Mesendoderm (in vitro differentiated cells): Measurements from ENCODE around the gene FOLR1.
A peak's percentile ranks its signal among the peaks of the same experiment; 100 is the strongest.

ENCODE experiments used
- DNase-seq: peaks from one replicate; pipeline ENCODE4 v3.0.0; 2013
- H2AK5ac ChIP-seq: 2 replicates; pipeline ENCODE4 v1.6.1; 2013; ENCODE audit warnings: low read length, inconsistent platforms
- H2BK120ac ChIP-seq: 2 replicates; pipeline ENCODE4 v1.6.1; 2013; ENCODE audit warnings: low read depth, mild to moderate bottlenecking, low read length, moderate library complexity, mixed read lengths
- H2BK15ac ChIP-seq: replicated peaks from 2 replicates; pipeline ENCODE4 v1.6.1; 2013; ENCODE audit warnings: low read depth, mild to moderate bottlenecking, moderate library complexity
- H2BK5ac ChIP-seq: 2 replicates; pipeline ENCODE4 v1.6.1; 2013; ENCODE audit warnings: low read length, inconsistent platforms
- H3K18ac ChIP-seq: 2 replicates; pipeline ENCODE4 v1.6.1; 2013; ENCODE audit warnings: mild to moderate bottlenecking, low read length, mixed read lengths
- H3K23ac ChIP-seq: one replicate; pipeline ENCODE4 v1.6.1; 2013; ENCODE audit warnings: low read length
- H3K27ac ChIP-seq: 2 replicates; pipeline ENCODE4 v1.5.1; 2013; ENCODE audit warnings: low read depth, mild to moderate bottlenecking, inconsistent platforms, low read length, moderate library complexity
- H3K27me3 ChIP-seq: 2 replicates; pipeline ENCODE4 v1.6.1; 2013; ENCODE audit warnings: low read length, control low read depth, mild to moderate bottlenecking, inconsistent platforms; ENCODE audit not compliant: insufficient read depth, poor library complexity
- H3K36me3 ChIP-seq: 2 replicates; pipeline ENCODE4 v1.6.1; 2013; ENCODE audit warnings: low read length, inconsistent platforms; ENCODE audit not compliant: control insufficient read depth, insufficient read depth
- H3K4ac ChIP-seq: one replicate; pipeline ENCODE4 v1.6.1; 2013; ENCODE audit warnings: low read depth, mild to moderate bottlenecking, low read length, moderate library complexity
- H3K4me1 ChIP-seq: 2 replicates; pipeline ENCODE4 v1.6.1; 2013; ENCODE audit warnings: low read depth, low read length, inconsistent platforms; ENCODE audit not compliant: control insufficient read depth
- H3K4me2 ChIP-seq: 2 replicates; pipeline ENCODE4 v1.6.1; 2013; ENCODE audit warnings: low read length
- H3K4me3 ChIP-seq: 2 replicates; pipeline ENCODE4 v1.5.1; 2013; ENCODE audit warnings: mild to moderate bottlenecking, low read length
- H3K56ac ChIP-seq: one replicate; pipeline ENCODE4 v1.6.1; 2013; ENCODE audit warnings: low read length
- H3K79me1 ChIP-seq: 2 replicates; pipeline ENCODE4 v1.6.1; 2013; ENCODE audit warnings: low read length, inconsistent platforms
- H3K79me2 ChIP-seq: 2 replicates; pipeline ENCODE4 v1.6.1; 2013; ENCODE audit warnings: mild to moderate bottlenecking, low read length; ENCODE audit not compliant: control insufficient read depth, insufficient read depth
- H3K9ac ChIP-seq: 2 replicates; pipeline ENCODE4 v1.6.1; 2013; ENCODE audit warnings: low read length, inconsistent platforms
- H4K5ac ChIP-seq: one replicate; pipeline ENCODE4 v1.6.1; 2013; ENCODE audit warnings: low read length
- H4K8ac ChIP-seq: one replicate; pipeline ENCODE4 v1.6.1; 2013; ENCODE audit warnings: low read depth, mild to moderate bottlenecking, control low read depth, low read length, moderate library complexity
- WGBS: extraction: QIAGEN DNeasy Blood & Tissue Kit; methylation state at CpG from one replicate; pipeline ENCODE4 v1.1.7; 2013; ENCODE audit warnings: low lambda C conversion rate, missing lambda C conversion rate; ENCODE audit not compliant: insufficient coverage; ENCODE audit errors: extremely low coverage; 5-methylcytosine and 5-hydroxymethylcytosine counted together

Gene FOLR1

DNA sequence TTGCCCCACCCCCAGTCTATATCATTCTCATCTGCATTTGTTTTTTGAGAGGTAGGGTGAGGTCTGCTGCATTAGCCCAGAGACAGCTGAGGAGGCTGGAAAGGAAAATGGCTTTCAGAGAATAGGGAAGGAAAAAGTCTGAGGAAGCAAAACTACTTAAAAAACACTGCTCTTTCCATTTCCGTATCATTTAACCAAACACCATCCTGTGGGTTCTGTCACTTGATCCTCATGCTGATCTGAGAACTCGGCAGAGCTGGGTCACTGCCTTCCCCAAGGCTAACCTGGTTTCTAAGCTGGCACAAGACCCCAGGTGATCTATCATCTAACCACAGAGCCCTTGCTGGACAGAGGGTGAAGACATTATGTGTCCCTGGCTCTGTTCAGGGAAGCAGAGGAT is 25.9 kb downstream of the FOLR1 start:
- Histone ChIP-seq H3K23ac (no peak overlapping the region), H2AK5ac (no peak overlapping the region)
- WGBS, result no CpG with 5 or more reads among the region's 2 CpGs

DNA sequence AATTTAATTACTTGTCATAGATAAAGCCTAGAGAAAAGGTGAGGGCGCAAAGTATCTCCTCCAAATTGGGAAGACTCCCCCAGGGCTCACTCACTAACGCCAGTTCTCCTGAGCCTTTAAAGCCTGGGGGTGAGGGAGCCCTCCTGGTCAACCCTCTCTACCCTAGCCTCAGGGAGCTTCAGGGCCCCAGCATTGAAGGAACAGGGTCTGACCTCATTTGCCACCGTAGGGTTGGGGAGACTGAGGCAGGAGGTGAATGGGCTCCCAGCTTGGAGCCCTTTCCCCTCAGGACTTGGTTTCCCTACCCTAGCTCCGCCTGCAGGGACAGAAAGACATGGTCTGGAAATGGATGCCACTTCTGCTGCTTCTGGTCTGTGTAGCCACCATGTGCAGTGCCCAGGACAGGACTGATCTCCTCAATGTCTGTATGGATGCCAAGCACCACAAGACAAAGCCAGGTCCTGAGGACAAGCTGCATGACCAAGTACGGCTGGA is 26.4 kb downstream of the FOLR1 start:
- H3K4me3 ChIP-seq, result no peak overlapping the region
- no peaks in the 10 kb centered on the region for H3K27me3 ChIP-seq
- no peak overlapping the region for H3K4me2 ChIP-seq
- no peaks in the 10 kb centered on the region for H3K79me1 ChIP-seq
- H4K8ac ChIP-seq, result no peak overlapping the region
- DNase-seq, result no peak
- H2AK5ac ChIP-seq, result no peak overlapping the region
- H3K79me2 ChIP-seq, result no peaks in the 10 kb centered on the region
- H4K5ac ChIP-seq, result no peak overlapping the region
- H3K23ac ChIP-seq, result peak overlapping the region; percentile 35
- H3K4ac ChIP-seq, result no peak overlapping the region
- H3K4me1 ChIP-seq, result peaks cover 10% of the 10 kb centered on the region
- no peak overlapping the region for H2BK120ac ChIP-seq
- H3K18ac ChIP-seq, result no peak overlapping the region
- H2BK5ac ChIP-seq, result no peak overlapping the region
- no CpG with 5 or more reads among the region's 5 CpGs for WGBS
- no peak overlapping the region for H3K56ac ChIP-seq
- H3K36me3 ChIP-seq, result no peaks in the 10 kb centered on the region
- H2BK15ac ChIP-seq, result no peak overlapping the region
- no peak overlapping the region for H3K9ac ChIP-seq
- no peak overlapping the region for H3K27ac ChIP-seq

More for the DNA sequence above, 25.9 kb downstream of the FOLR1 start:
- H3K4me3 ChIP-seq, result no peak overlapping the region
- H3K79me2 ChIP-seq, result no peaks in the 10 kb centered on the region
- H2BK15ac ChIP-seq, result no peak overlapping the region
- H3K27me3 ChIP-seq, result no peaks in the 10 kb centered on the region
- H3K79me1 ChIP-seq, result no peaks in the 10 kb centered on the region
- H3K56ac ChIP-seq, result no peak overlapping the region
- DNase-seq, result no peak
- no peak overlapping the region for H4K5ac ChIP-seq
- no peak overlapping the region for H3K4ac ChIP-seq
- H2BK120ac ChIP-seq, result no peak overlapping the region
- H4K8ac ChIP-seq, result no peak overlapping the region
- H3K9ac ChIP-seq, result no peak overlapping the region
- no peak overlapping the region for H2BK5ac ChIP-seq
- H3K4me1 ChIP-seq, result peaks cover 10% of the 10 kb centered on the region
- no peaks in the 10 kb centered on the region for H3K36me3 ChIP-seq
- H3K27ac ChIP-seq, result no peak overlapping the region
- no peak overlapping the region for H3K4me2 ChIP-seq
- H3K18ac ChIP-seq, result no peak overlapping the region

DNA sequence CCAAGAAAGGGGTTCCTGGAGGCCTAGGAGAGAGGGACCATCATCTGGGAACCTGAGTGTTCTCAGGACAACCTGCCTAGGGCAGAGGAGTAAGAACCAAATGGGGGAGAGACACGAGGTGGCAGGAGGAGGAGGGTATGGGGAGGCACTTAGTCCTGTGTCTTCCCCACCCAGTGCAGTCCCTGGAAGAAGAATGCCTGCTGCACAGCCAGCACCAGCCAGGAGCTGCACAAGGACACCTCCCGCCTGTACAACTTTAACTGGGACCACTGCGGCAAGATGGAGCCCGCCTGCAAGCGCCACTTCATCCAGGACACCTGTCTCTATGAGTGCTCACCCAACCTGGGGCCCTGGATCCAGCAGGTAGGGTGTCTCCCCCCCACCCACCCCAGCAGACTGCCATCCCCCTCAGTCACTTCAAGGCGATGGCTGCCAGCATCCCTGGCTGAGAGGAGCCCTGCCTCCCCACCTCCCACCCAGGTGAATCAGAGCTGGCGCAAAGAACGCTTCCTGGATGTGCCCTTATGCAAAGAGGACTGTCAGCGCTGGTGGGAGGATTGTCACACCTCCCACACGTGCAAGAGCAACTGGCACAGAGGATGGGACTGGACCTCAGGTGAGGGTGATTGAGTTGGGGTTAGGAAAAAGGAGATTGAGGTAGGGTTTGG is 28.9 kb downstream of the FOLR1 start:
- no peak overlapping the region for H2AK5ac ChIP-seq
- H2BK5ac ChIP-seq, result no peak overlapping the region
- H3K4ac ChIP-seq, result no peak overlapping the region
- no peak overlapping the region for H2BK15ac ChIP-seq
- H3K79me2 ChIP-seq, result peaks cover 7% of the 10 kb centered on the region
- no peaks in the 10 kb centered on the region for H3K36me3 ChIP-seq
- H3K18ac ChIP-seq, result no peak overlapping the region
- no peak for DNase-seq
- H3K9ac ChIP-seq, result no peak overlapping the region
- H3K4me3 ChIP-seq, result no peak overlapping the region
- no peaks in the 10 kb centered on the region for H3K27me3 ChIP-seq
- H3K56ac ChIP-seq, result no peak overlapping the region
- H3K23ac ChIP-seq, result no peak overlapping the region
- H3K27ac ChIP-seq, result no peak overlapping the region
- H4K5ac ChIP-seq, result no peak overlapping the region
- H4K8ac ChIP-seq, result no peak overlapping the region
- H3K4me1 ChIP-seq, result peaks cover 10% of the 10 kb centered on the region
- H2BK120ac ChIP-seq, result no peak overlapping the region
- no CpG with 5 or more reads among the region's 10 CpGs for WGBS
- H3K79me1 ChIP-seq, result peaks cover 6% of the 10 kb centered on the region
- H3K4me2 ChIP-seq, result no peak overlapping the region

DNA sequence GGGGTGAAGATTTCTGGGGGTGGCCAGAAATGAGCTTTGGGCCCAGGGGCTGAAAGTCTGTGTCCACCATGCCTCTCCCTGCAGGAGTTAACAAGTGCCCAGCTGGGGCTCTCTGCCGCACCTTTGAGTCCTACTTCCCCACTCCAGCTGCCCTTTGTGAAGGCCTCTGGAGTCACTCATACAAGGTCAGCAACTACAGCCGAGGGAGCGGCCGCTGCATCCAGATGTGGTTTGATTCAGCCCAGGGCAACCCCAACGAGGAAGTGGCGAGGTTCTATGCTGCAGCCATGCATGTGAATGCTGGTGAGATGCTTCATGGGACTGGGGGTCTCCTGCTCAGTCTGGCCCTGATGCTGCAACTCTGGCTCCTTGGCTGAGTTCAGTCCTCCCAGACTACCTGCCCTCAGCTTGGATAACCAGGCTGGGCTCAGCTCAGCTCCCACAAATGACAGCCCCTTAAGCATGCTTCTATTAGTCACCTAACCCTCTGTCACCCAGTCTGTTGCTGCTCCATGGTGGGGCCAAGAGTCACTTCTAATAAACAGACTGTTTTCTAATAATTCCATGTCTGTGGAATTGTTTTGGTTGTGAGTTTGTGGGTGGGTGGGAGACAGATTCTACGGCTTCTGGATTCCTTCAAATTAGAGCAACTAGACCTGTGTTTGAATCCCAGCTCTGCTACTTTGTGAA is 29.6 kb downstream of the FOLR1 start:
- peaks cover 10% of the 10 kb centered on the region for H3K4me1 ChIP-seq
- no peak overlapping the region for H3K23ac ChIP-seq
- H3K18ac ChIP-seq, result peak overlapping the region; percentile 95
- H3K36me3 ChIP-seq, result no peaks in the 10 kb centered on the region
- H2BK5ac ChIP-seq, result no peak overlapping the region
- H3K79me1 ChIP-seq, result peaks cover 9% of the 10 kb centered on the region
- H3K4me3 ChIP-seq, result no peak overlapping the region
- peak overlapping the region; percentile 46 for H3K56ac ChIP-seq
- no peak overlapping the region for H3K27ac ChIP-seq
- no CpG with 5 or more reads among the region's 7 CpGs for WGBS
- no peak overlapping the region for H3K9ac ChIP-seq
- no peak overlapping the region for H2AK5ac ChIP-seq
- H3K79me2 ChIP-seq, result peaks cover 11% of the 10 kb centered on the region
- no peak for DNase-seq
- no peak overlapping the region for H3K4ac ChIP-seq
- H4K5ac ChIP-seq, result no peak overlapping the region
- no peak overlapping the region for H4K8ac ChIP-seq
- H3K27me3 ChIP-seq, result no peaks in the 10 kb centered on the region
- no peak overlapping the region for H2BK15ac ChIP-seq
- no peak overlapping the region for H3K4me2 ChIP-seq
- H2BK120ac ChIP-seq, result no peak overlapping the region

DNA sequence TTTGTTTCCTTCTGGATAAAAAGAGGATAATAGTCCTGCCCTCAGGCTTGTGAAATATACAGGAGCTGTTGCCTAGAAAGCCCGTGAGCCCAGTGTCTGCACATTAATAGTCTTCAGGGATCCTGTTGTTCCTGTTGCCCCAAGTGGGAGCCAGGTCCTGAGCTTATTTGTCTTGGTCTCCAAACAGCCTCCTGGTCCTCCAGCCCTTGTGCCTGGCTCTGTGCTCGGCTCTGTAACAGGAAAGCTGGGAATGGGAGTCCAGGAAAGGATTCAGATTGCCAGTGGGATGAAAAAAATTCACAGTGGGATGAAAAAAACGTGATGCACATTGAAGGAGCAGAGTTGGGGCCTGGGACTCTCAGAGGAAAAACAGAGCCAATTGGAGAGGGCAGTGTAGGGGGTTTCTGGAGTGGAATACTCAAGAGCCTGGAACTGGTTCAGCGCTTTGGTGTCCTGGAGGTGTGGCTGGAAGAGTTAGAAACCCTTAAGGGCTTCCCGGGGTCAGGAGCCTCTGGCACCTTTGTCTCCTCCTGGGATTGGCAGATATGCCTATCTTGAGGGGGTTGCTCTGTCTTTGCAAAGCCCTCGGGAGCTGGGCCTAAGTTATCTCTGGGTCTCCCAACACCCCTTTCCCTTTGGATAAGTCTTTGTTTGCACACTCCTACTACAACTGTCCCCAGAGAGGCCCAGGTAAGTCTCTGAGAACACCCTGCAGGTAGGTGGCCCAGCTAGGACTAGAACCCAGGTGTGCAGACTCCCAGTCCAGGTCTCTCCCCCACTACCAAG is 30.4 kb downstream of the FOLR1 start:
- no peak overlapping the region for H4K8ac ChIP-seq
- H3K23ac ChIP-seq, result no peak overlapping the region
- H2BK120ac ChIP-seq, result no peak overlapping the region
- peak overlapping the region; percentile 57 for H3K27ac ChIP-seq
- no peak overlapping the region for H2AK5ac ChIP-seq
- H2BK15ac ChIP-seq, result peak overlapping the region; percentile 27
- H3K4ac ChIP-seq, result peak overlapping the region; percentile 38
- no peaks in the 10 kb centered on the region for H3K27me3 ChIP-seq
- peaks cover 11% of the 10 kb centered on the region for H3K79me1 ChIP-seq
- peaks cover 12% of the 10 kb centered on the region for H3K79me2 ChIP-seq
- peak; percentile 38 for DNase-seq
- H3K4me1 ChIP-seq, result peaks cover 10% of the 10 kb centered on the region
- peak overlapping the region; percentile 95 for H4K5ac ChIP-seq
- no CpG with 5 or more reads among the region's 6 CpGs for WGBS
- H3K18ac ChIP-seq, result peak overlapping the region; percentile 95
- peak overlapping the region; percentile 28 for H3K4me2 ChIP-seq
- no peaks in the 10 kb centered on the region for H3K36me3 ChIP-seq
- no peak overlapping the region for H3K4me3 ChIP-seq
- H3K9ac ChIP-seq, result peak overlapping the region; percentile 42
- H3K56ac ChIP-seq, result peak overlapping the region; percentile 69
- H2BK5ac ChIP-seq, result no peak overlapping the region
